GM18519 (cell line): Measurements from ENCODE around the gene CYTH1.

Experiments used
- ATAC-seq: cut with Tn5 transposase; IDR thresholded peaks from one replicate; pipeline ENCODE4 v1.9.1; 2021; ENCODE audit warnings: mild to moderate bottlenecking, moderate library complexity; ENCODE audit not compliant: unreplicated experiment, low FRiP score

CYTH1 gene

GRCh38 chr17:78738278-78738677 is 43.8 kb downstream of the CYTH1 start:
- no peak for ATAC-seq

GRCh38 chr17:78737332-78737731 is 44.7 kb downstream of the CYTH1 start:
- no peak for ATAC-seq

- ATAC-seq = no peak
Measured at GRCh38 chr17:78736526-78737079, 45.5 kb downstream of the CYTH1 start.

GRCh38 chr17:78735832-78736525 is 46.1 kb downstream of the CYTH1 start:
- no peak for ATAC-seq

GRCh38 chr17:78734793-78735641 is 47.1 kb downstream of the CYTH1 start:
- ATAC-seq = no peak

GRCh38 chr17:78732354-78732753 is 49.7 kb downstream of the CYTH1 start:
- no peak for ATAC-seq

GRCh38 chr17:78731904-78732303 is 50.2 kb downstream of the CYTH1 start:
- no peak for ATAC-seq

- ATAC-seq = no peak
Measured at GRCh38 chr17:78729641-78730040, 52.4 kb downstream of the CYTH1 start.

- no peak for ATAC-seq
Measured at GRCh38 chr17:78728495-78728894, 53.6 kb downstream of the CYTH1 start.

GRCh38 chr17:78727476-78728229 is 54.4 kb downstream of the CYTH1 start:
- ATAC-seq = no peak

- no peak for ATAC-seq
Measured at GRCh38 chr17:78727057-78727456, 55.0 kb downstream of the CYTH1 start.

GRCh38 chr17:78726513-78726912 is 55.6 kb downstream of the CYTH1 start:
- no peak for ATAC-seq

- ATAC-seq = no peak
Measured at GRCh38 chr17:78725448-78726021, 56.5 kb downstream of the CYTH1 start.

- no peak for ATAC-seq
Measured at GRCh38 chr17:78724999-78725398, 57.1 kb downstream of the CYTH1 start.

GRCh38 chr17:78724544-78724943 is 57.5 kb downstream of the CYTH1 start:
- ATAC-seq = no peak

- ATAC-seq = no peak
Measured at GRCh38 chr17:78723957-78724356, 58.1 kb downstream of the CYTH1 start.

- no peak for ATAC-seq
Measured at GRCh38 chr17:78723001-78723796, 58.9 kb downstream of the CYTH1 start.

GRCh38 chr17:78722246-78722761 is 59.8 kb downstream of the CYTH1 start:
- ATAC-seq = no peak

- ATAC-seq = no peak
Measured at GRCh38 chr17:78719630-78720298, 62.3 kb downstream of the CYTH1 start.
